Measurements from ENCODE around the gene ZIC4. TPM values are rescaled to one million over a fixed set of nuclear protein-coding genes. Genes with fewer than 3 reads are reported as not detected.

The ZIC4 gene
- total and polyA plus RNA-seq, 11 donors: not detected

- ATAC-seq: no peak
- Histone ChIP-seq H3K4me1 (peaks cover 0 to 3% (median 0%) of the 10 kb centered on the region in 12 donors), H3K9me3 (no peaks in the 10 kb centered on the region), H3K27ac (no peak overlapping the region), H3K27me3 (peaks cover 59 to 100% (median 93%) of the 10 kb centered on the region in 9 donors), H3K4me3 (no peak overlapping the region), H3K36me3 (no peaks in the 10 kb centered on the region)
- intact Hi-C loops (cut with DNase I): no loop called here
- no peak for TF ChIP-seq POLR2A (IDR thresholded peaks at IDR 0.05)
- TF ChIP-seq CTCF (IDR thresholded peaks at IDR 0.05): no peak
- no peak for DNase-seq
- 0 to 6% (median 2%) methylated on average over 6 of the region's 6 CpGs for WGBS, 4 donors
Observed at GRCh38 chr3:147373301-147373700, 33.0 kb downstream of the ZIC4 start.

GRCh38 chr3:147372525-147373027 is 33.8 kb downstream of the ZIC4 start:
- Histone ChIP-seq H3K27me3 (peaks cover 53 to 100% (median 93%) of the 10 kb centered on the region in 9 donors), H3K9me3 (no peaks in the 10 kb centered on the region), H3K36me3 (no peaks in the 10 kb centered on the region), H3K27ac (no peak overlapping the region), H3K4me1 (peaks cover 0 to 3% (median 0%) of the 10 kb centered on the region in 12 donors), H3K4me3 (no peak overlapping the region)
- no peak for DNase-seq
- WGBS, 4 donors: 1 to 6% (median 4%) methylated on average over 16 to 17 of the region's 17 CpGs
- intact Hi-C loops (cut with DNase I): no loop called here
- TF ChIP-seq POLR2A (IDR thresholded peaks at IDR 0.05): no peak
- ATAC-seq: no peak

GRCh38 chr3:147371771-147372340 is 34.5 kb downstream of the ZIC4 start:
- H3K36me3 ChIP-seq: no peaks in the 10 kb centered on the region
- WGBS, 4 donors: 6 to 7% (median 7%) methylated on average over 7 of the region's 7 CpGs
- no peaks in the 10 kb centered on the region for H3K9me3 ChIP-seq
- H3K27ac ChIP-seq: no peak overlapping the region
- peaks cover 0 to 3% (median 0%) of the 10 kb centered on the region in 12 donors for H3K4me1 ChIP-seq
- DNase-seq (no peak), ATAC-seq (no peak)
- peaks cover 47 to 100% (median 92%) of the 10 kb centered on the region in 9 donors for H3K27me3 ChIP-seq
- intact Hi-C loops (cut with DNase I): no loop called here
- no peak for TF ChIP-seq CTCF (IDR thresholded peaks at IDR 0.05)
- no peak overlapping the region for H3K4me3 ChIP-seq

- WGBS, 4 donors: 2 to 5% (median 3%) methylated on average over 12 of the region's 12 CpGs
- peaks cover 41 to 100% (median 92%) of the 10 kb centered on the region in 9 donors for H3K27me3 ChIP-seq
- TF ChIP-seq CTCF (IDR thresholded peaks at IDR 0.05): no peak
- no peak for TF ChIP-seq POLR2A (IDR thresholded peaks at IDR 0.05)
- H3K4me3 ChIP-seq: no peak overlapping the region
- H3K36me3 ChIP-seq: no peaks in the 10 kb centered on the region
- ATAC-seq (no peak), DNase-seq (no peak)
- no peak overlapping the region for H3K27ac ChIP-seq
- H3K4me1 ChIP-seq: peaks cover 0 to 3% (median 0%) of the 10 kb centered on the region in 12 donors
- intact Hi-C loops (cut with DNase I): no loop called here
- H3K9me3 ChIP-seq: no peaks in the 10 kb centered on the region
Observed at GRCh38 chr3:147371140-147371539, 35.2 kb downstream of the ZIC4 start.

GRCh38 chr3:147370349-147370748 is 36.0 kb downstream of the ZIC4 start:
- H3K27ac ChIP-seq: no peak overlapping the region
- H3K9me3 ChIP-seq: no peaks in the 10 kb centered on the region
- no peaks in the 10 kb centered on the region for H3K36me3 ChIP-seq
- no peak overlapping the region for H3K4me3 ChIP-seq
- TF ChIP-seq POLR2A (IDR thresholded peaks at IDR 0.05) (no peak), CTCF (IDR thresholded peaks at IDR 0.05) (no peak)
- intact Hi-C loops (cut with DNase I): no loop called here
- peaks cover 37 to 100% (median 93%) of the 10 kb centered on the region in 9 donors for H3K27me3 ChIP-seq
- 7 to 11% (median 9%) methylated on average over 19 of the region's 19 CpGs for WGBS, 4 donors
- no peak for ATAC-seq
- H3K4me1 ChIP-seq: peaks cover 0 to 3% (median 0%) of the 10 kb centered on the region in 12 donors
- no peak for DNase-seq

Data from heart left ventricle (tissue), 16 donors.